GM21526 (cell line): ENCODE results near the gene CLASP2.
"Not testable (repeated sequence)": the region's sequence is repeated elsewhere in the genome, so short reads cannot be mapped to it uniquely, and the experiment has no call there.

Experiments used
- ATAC-seq: cut with Tn5 transposase; IDR thresholded peaks from one replicate; pipeline ENCODE4 v1.9.1; 2021; ENCODE audit warnings: moderate library complexity; ENCODE audit not compliant: unreplicated experiment, low FRiP score

Gene CLASP2

GRCh38 chr3:33694944-33695343 is 23.1 kb downstream of the CLASP2 start:
- ATAC-seq, result no peak

GRCh38 chr3:33690341-33690740 is 27.7 kb downstream of the CLASP2 start:
- no peak for ATAC-seq

GRCh38 chr3:33687406-33688010 is 30.5 kb downstream of the CLASP2 start:
- no peak for ATAC-seq

GRCh38 chr3:33682770-33683169 is 35.3 kb downstream of the CLASP2 start:
- ATAC-seq, result no peak

GRCh38 chr3:33681667-33682066 is 36.4 kb downstream of the CLASP2 start:
- no peak for ATAC-seq

GRCh38 chr3:33678073-33678472 is 40.0 kb downstream of the CLASP2 start:
- no peak for ATAC-seq

- not testable (repeated sequence) for ATAC-seq
These were observed 44.6 kb downstream of the CLASP2 start for GRCh38 chr3:33673436-33673835.

- no peak for ATAC-seq
These were observed 49.4 kb downstream of the CLASP2 start for GRCh38 chr3:33668618-33669017.

- no peak for ATAC-seq
These were observed 52.8 kb downstream of the CLASP2 start for GRCh38 chr3:33665294-33665693.

- no peak for ATAC-seq
These were observed 53.9 kb downstream of the CLASP2 start for GRCh38 chr3:33664195-33664594.

GRCh38 chr3:33663042-33663441 is 55.0 kb downstream of the CLASP2 start:
- no peak for ATAC-seq

- no peak for ATAC-seq
These were observed 58.1 kb downstream of the CLASP2 start for GRCh38 chr3:33659856-33660434.

GRCh38 chr3:33658991-33659848 is 58.8 kb downstream of the CLASP2 start:
- peak; percentile 93 for ATAC-seq

- ATAC-seq, result peak; percentile 14
These were observed 59.4 kb downstream of the CLASP2 start for GRCh38 chr3:33658621-33658990.

GRCh38 chr3:33658039-33658438 is 60.0 kb downstream of the CLASP2 start:
- ATAC-seq, result no peak

- ATAC-seq, result no peak
These were observed 65.3 kb downstream of the CLASP2 start for GRCh38 chr3:33652736-33653135.

GRCh38 chr3:33651101-33651500 is 67.0 kb downstream of the CLASP2 start:
- not testable (repeated sequence) for ATAC-seq

GRCh38 chr3:33650495-33650894 is 67.6 kb downstream of the CLASP2 start:
- no peak for ATAC-seq

GRCh38 chr3:33648793-33649192 is 69.3 kb downstream of the CLASP2 start:
- ATAC-seq, result no peak

GRCh38 chr3:33646406-33646805 is 71.6 kb downstream of the CLASP2 start:
- no peak for ATAC-seq

- ATAC-seq, result no peak
These were observed 72.9 kb downstream of the CLASP2 start for GRCh38 chr3:33645060-33645647.
